Esophagus (tissue), 2 donors: ENCODE measurements around the gene MRPS33. TPM values are rescaled to one million over a fixed set of nuclear protein-coding genes. Genes with fewer than 3 reads are reported as not detected.

Experiments
- H3K27ac ChIP-seq, 2 donors: one replicate each; pipeline ENCODE4 v1.5.1; 2013; ENCODE audit warnings: low read depth in 2 of 2, mild to moderate bottlenecking in 2 of 2, inconsistent platforms in 1 of 2, low read length in 1 of 2, moderate library complexity in 1 of 2
- H3K27me3 ChIP-seq, 2 donors: one replicate each; pipeline ENCODE4 v1.6.1; 2013; ENCODE audit warnings: low read length in 2 of 2, control low read depth in 1 of 2, mild to moderate bottlenecking in 1 of 2; ENCODE audit not compliant: insufficient read depth in 2 of 2, control insufficient read depth in 1 of 2
- H3K36me3 ChIP-seq, 2 donors: one replicate each; pipeline ENCODE4 v1.6.1; 2013; ENCODE audit warnings: low read length in 1 of 2; ENCODE audit not compliant: control insufficient read depth in 2 of 2, insufficient read depth in 2 of 2
- H3K4me1 ChIP-seq, 2 donors: one replicate each; pipeline ENCODE4 v1.6.1; 2013; ENCODE audit warnings: low read length in 1 of 2; ENCODE audit not compliant: control insufficient read depth in 2 of 2, insufficient read depth in 2 of 2
- H3K4me3 ChIP-seq, 2 donors: one replicate each; pipeline ENCODE4 v1.5.1; 2013; ENCODE audit warnings: low read length in 2 of 2, mild to moderate bottlenecking in 2 of 2, low read depth in 1 of 2, moderate library complexity in 1 of 2
- H3K9me3 ChIP-seq, 2 donors: one replicate each; pipeline ENCODE4 v1.6.1; 2013; ENCODE audit warnings: mild to moderate bottlenecking in 2 of 2, low read depth in 1 of 2, low read length in 1 of 2, moderate library complexity in 1 of 2; ENCODE audit not compliant: control insufficient read depth in 2 of 2, insufficient read depth in 1 of 2
- WGBS, 2 donors: extraction: QIAGEN DNeasy Blood & Tissue Kit; methylation state at CpG; one replicate each; pipeline ENCODE4 v1.1.7; 2013; 5-methylcytosine and 5-hydroxymethylcytosine counted together
- polyA plus RNA-seq, 2 donors: library from polyadenylated mRNA; stranded (reverse); fragments of 200-250 nt; gene quantifications; one replicate each; pipeline ENCODE4 v1.2.3, GENCODE V29; 2013
- donor health status: healthy with polysubstance abuse.
- donor health status: Bipolar disorder and iron deficiency.

MRPS33 gene
- polyA plus RNA-seq, 2 donors = 40.9 to 71.4 TPM

- Histone ChIP-seq H3K4me3 (no peak overlapping the region), H3K4me1 (no peaks in the 10 kb centered on the region), H3K36me3 (no peaks in the 10 kb centered on the region), H3K27me3 (no peaks in the 10 kb centered on the region), H3K9me3 (no peaks in the 10 kb centered on the region), H3K27ac (no peak overlapping the region)
- 77 to 86% methylated on average over 4 of the region's 4 CpGs for WGBS, 2 donors
Measured at GRCh38 chr7:140990193-140990962, 24.4 kb downstream of the MRPS33 start.

GRCh38 chr7:140989068-140989467, 25.7 kb downstream of the MRPS33 start:
- H3K36me3 ChIP-seq = no peaks in the 10 kb centered on the region
- no peak overlapping the region for H3K4me3 ChIP-seq
- no peaks in the 10 kb centered on the region for H3K27me3 ChIP-seq

GRCh38 chr7:140983802-140984201, 30.9 kb downstream of the MRPS33 start:
- H3K4me1 ChIP-seq = no peaks in the 10 kb centered on the region
- no peaks in the 10 kb centered on the region for H3K36me3 ChIP-seq
- H3K27ac ChIP-seq = no peak overlapping the region
- H3K27me3 ChIP-seq = no peaks in the 10 kb centered on the region
- H3K4me3 ChIP-seq = no peak overlapping the region
- 58 to 61% methylated on average over 4 of the region's 4 CpGs for WGBS, 2 donors
- H3K9me3 ChIP-seq = peaks cover 0 to 3% of the 10 kb centered on the region in 2 donors

More at GRCh38 chr7:140989068-140989467, 25.7 kb downstream of the MRPS33 start:
- H3K27ac ChIP-seq = no peak overlapping the region
- H3K4me1 ChIP-seq = no peaks in the 10 kb centered on the region
- no peaks in the 10 kb centered on the region for H3K9me3 ChIP-seq

DNA sequence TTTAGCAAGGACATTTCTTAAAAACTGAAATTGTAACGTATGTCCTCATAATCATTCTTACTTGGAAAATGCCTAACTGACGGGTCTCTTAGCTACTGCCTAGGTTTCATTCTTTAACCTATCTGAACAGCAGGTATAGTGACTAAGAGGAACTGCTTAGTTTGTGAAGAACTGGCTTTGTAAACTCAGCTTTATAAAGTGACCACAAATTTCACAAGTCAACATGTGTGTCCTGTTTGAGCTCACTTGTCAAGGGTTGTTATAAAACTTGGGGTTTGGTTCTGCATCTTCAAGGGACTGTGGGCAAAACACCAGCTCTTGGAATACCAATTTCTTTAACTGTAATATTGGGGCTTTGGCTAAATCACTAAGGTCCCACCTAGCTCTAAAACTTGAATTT, 32.2 kb downstream of the MRPS33 start:
- Histone ChIP-seq H3K4me1 (no peaks in the 10 kb centered on the region), H3K4me3 (no peak overlapping the region), H3K9me3 (peaks cover 0 to 3% of the 10 kb centered on the region in 2 donors), H3K27ac (no peak overlapping the region), H3K27me3 (no peaks in the 10 kb centered on the region), H3K36me3 (no peaks in the 10 kb centered on the region)
- WGBS, 2 donors = 30 to 50% methylated on average over 2 of the region's 2 CpGs

DNA sequence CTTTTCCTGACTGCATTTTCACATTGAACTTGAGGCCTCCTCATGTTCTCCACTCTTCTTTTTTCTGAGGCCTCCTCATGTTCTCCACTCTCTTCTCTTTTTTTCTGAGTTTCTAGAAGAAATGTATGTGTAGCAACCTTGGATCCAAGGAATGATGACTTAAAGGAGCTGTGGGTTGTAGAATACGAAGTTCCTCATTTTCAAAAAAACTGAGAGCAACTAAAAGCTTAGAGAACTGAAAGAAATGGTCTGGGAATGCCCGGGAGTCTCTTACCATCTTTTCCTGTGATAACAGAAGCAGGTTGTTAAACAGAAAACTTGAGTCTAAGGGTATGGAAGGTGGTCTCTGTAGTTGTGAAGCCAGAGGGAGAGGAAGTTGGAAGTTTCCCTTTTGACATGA, 32.8 kb downstream of the MRPS33 start:
- Histone ChIP-seq H3K36me3 (no peaks in the 10 kb centered on the region), H3K4me1 (no peaks in the 10 kb centered on the region), H3K9me3 (peaks cover 0 to 3% of the 10 kb centered on the region in 2 donors), H3K27ac (no peak overlapping the region), H3K4me3 (no peak overlapping the region), H3K27me3 (no peaks in the 10 kb centered on the region)
- 56 to 65% methylated on average over 2 of the region's 2 CpGs for WGBS, 2 donors

DNA sequence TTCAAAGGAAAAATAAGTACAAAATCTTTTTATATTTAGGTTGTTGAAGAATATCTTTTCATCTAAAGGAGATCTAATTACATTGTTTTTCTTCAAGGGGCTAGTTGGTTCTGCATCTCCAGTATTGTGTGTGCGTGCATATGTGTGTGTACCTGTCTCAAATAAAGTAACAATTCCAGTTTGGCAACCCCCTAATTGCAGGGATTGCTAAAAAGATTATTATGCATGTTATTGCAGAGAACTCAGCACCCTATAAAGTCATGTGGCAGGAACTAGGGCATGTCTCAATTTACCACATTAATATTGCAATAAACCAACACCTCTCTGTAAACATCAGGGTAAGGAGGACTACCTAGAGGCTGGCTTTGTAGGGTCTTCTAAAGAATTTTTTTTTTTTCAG, 37.0 kb downstream of the MRPS33 start:
- Histone ChIP-seq H3K27me3 (no peaks in the 10 kb centered on the region), H3K4me3 (no peak overlapping the region), H3K36me3 (no peaks in the 10 kb centered on the region), H3K9me3 (no peaks in the 10 kb centered on the region), H3K27ac (no peak overlapping the region), H3K4me1 (no peaks in the 10 kb centered on the region)
- WGBS, 2 donors = 56 to 69% methylated on average over 1 of the region's 1 CpG

DNA sequence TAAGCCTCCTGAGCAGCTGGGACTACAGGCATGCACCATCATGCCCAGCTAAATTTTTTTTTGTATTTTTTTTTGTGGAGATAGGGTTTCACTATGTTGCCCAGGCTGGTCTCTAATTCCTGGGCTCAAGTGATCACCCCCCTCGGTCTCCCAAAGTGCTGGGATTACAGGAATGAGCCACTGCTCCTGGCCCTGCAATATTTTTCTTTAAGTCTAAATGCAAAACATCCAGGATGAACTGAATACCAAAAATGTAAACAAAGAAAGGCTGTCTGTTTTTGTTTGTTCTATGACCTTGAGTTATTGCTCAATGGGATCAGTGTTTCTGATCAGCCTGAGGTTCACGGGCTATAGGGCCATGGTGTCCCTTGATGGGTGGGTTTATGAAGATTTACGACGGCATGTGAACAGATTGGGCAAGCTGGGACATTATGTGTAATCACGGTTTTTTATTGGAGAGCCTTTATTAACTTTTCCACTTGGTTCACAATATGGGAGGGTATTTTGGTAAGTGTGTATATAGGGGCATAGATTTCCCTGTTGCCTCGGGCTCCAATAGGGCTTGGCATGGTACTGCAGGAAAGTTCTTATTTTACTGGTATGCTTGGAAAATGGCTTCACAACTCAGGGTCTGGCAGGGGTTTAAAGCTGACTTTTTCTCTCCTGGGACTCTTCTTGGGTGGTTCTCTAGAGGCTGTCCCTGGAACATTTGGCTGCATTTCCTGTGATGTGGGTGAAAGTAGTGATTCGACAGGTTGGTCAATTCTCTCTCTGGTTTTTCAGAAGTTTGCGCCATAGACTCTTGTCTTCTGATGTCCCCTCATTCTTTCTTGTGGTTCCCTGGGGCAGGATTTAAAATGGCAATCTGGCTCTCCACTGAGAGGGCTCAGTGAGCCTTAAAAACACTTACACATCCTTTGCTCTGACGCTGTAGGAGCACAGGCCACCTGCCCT, 41.6 kb downstream of the MRPS33 start:
- Histone ChIP-seq H3K27me3 (no peaks in the 10 kb centered on the region), H3K36me3 (no peaks in the 10 kb centered on the region), H3K9me3 (no peaks in the 10 kb centered on the region), H3K4me1 (no peaks in the 10 kb centered on the region), H3K4me3 (no peak overlapping the region), H3K27ac (no peak overlapping the region)
- WGBS, 2 donors = 67 to 72% methylated on average over 9 of the region's 9 CpGs

DNA sequence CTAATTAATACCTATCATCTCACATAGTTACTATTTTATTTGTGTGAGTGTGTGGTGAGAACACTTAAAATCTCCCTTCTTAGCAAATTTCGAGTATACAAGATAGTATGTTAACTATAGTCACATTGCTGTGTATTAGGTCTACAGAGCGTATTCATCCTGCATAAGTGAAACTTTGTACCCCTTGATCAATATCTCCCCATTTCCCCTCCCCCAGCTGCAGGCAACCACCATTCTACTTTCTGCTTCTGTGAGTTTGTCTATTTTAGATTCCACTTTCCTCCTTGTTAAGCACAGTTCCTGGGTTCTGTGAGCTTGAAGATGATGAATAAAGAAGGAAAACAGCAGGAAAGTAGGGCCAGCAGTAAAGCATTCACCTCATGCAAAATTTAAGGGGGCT, 42.4 kb downstream of the MRPS33 start:
- 78 to 83% methylated on average over 2 of the region's 2 CpGs for WGBS, 2 donors
- no peaks in the 10 kb centered on the region for H3K9me3 ChIP-seq

DNA sequence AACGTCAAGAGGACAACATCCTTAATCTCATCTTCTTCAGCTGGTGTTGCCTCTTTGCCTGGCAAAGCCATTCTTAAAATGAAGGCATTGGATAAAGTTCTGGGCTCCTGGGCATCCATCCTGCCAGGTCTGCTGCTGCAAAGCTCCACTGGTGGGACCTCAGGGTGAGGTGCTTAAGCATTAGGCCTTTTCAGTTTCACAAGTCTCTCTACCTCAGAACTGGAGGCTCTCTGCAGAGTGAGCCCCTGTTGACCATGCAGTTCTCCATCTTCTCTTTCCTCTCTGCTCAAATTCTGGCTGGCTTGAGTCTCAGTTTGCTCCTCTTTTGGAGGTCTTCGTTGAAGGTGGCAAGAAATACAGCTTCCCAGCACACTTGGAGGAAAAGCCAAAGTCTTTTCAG, 47.3 kb downstream of the MRPS33 start:
- Histone ChIP-seq H3K27me3 (no peaks in the 10 kb centered on the region), H3K27ac (no peak overlapping the region), H3K9me3 (no peaks in the 10 kb centered on the region), H3K36me3 (no peaks in the 10 kb centered on the region), H3K4me1 (no peaks in the 10 kb centered on the region), H3K4me3 (no peak overlapping the region)
- 56 to 59% methylated on average over 2 of the region's 2 CpGs for whole genome bisulfite sequencing, 2 donors

More for the DNA sequence above, 42.4 kb downstream of the MRPS33 start:
- Histone ChIP-seq H3K27ac (no peak overlapping the region), H3K36me3 (no peaks in the 10 kb centered on the region), H3K4me3 (no peak overlapping the region), H3K27me3 (no peaks in the 10 kb centered on the region), H3K4me1 (no peaks in the 10 kb centered on the region)
